T-cell (primary cell): ENCODE results near the gene JSRP1. TPM values are rescaled to one million over a fixed set of nuclear protein-coding genes. Genes with fewer than 3 reads are reported as not detected.
A peak's percentile ranks its signal among the peaks of the same experiment; 100 is the strongest.

Source experiments
- ATAC-seq, 4 experiments: fragments of 200-7000 bp in 3 of 4; fragments of 150-1000 bp in 1 of 4; cut with Tn5 transposase; replicated peaks in 1 of 4; 1 replicate in 3 of 4; 2 replicates in 1 of 4; pipeline ENCODE4 v1.10.0; 2021; ENCODE audit warnings: moderate library complexity in 3 of 4, mild to moderate bottlenecking in 2 of 4, moderate number of reproducible peaks in 1 of 4
- CTCF ChIA-PET, 2 donors: fragments of 300-600 bp; sonication (Branson Sonifier 250); formaldehyde crosslinking; loops; one replicate each; lab custom pipeline; 2022; ENCODE audit warnings: antibody characterized with exemption in 2 of 2; lab: Charles Lee
- POLR2A ChIA-PET, 2 donors: fragments of 300-600 bp; sonication (Branson Sonifier 250); formaldehyde crosslinking; loops; one replicate each; lab custom pipeline; 2022; ENCODE audit warnings: antibody characterized with exemption in 2 of 2; lab: Charles Lee
- DNase-seq, 35 experiments: peaks; one replicate each; pipeline versions ENCODE4 v3.0.0 to v3.0.0-alpha.2; 2013 to 2023
- H3K27ac ChIP-seq: one replicate; pipeline ENCODE4 v1.5.1; 2013; ENCODE audit warnings: low read length
- H3K27me3 ChIP-seq, 2 experiments: replicated peaks in 1 of 2; 1 replicate in 1 of 2; 2 replicates in 1 of 2; pipeline versions ENCODE4 v1.6.1 to v1.7.0; 2013; ENCODE audit warnings: low read length in 1 of 2, mixed read lengths in 1 of 2; ENCODE audit not compliant: control insufficient read depth in 2 of 2, insufficient read depth in 2 of 2; ENCODE audit errors: extremely low read depth in 1 of 2
- H3K36me3 ChIP-seq, 2 donors: 1 replicate in 1 of 2; 2 replicates in 1 of 2; pipeline versions ENCODE4 v1.6.1 to v1.7.0; 2013; ENCODE audit warnings: low read length in 1 of 2; ENCODE audit not compliant: control insufficient read depth in 2 of 2, insufficient read depth in 1 of 2; ENCODE audit errors: extremely low read depth in 1 of 2
- H3K4me1 ChIP-seq, 2 experiments: 1 replicate in 1 of 2; 2 replicates in 1 of 2; pipeline versions ENCODE4 v1.6.1 to v1.7.0; 2013; ENCODE audit warnings: low read length in 2 of 2, mixed read lengths in 1 of 2; ENCODE audit not compliant: insufficient read depth in 2 of 2, control insufficient read depth in 1 of 2; ENCODE audit errors: extremely low read depth in 1 of 2
- H3K4me3 ChIP-seq, 2 donors: 1 replicate in 1 of 2; 2 replicates in 1 of 2; pipeline versions ENCODE4 v1.5.1 to v1.7.0; 2013; ENCODE audit warnings: mild to moderate bottlenecking in 2 of 2, low read length in 1 of 2, moderate library complexity in 1 of 2; ENCODE audit not compliant: control insufficient read depth in 1 of 2; ENCODE audit errors: extremely low read depth in 1 of 2
- H3K9me3 ChIP-seq: 2 replicates; pipeline ENCODE4 v1.7.0; 2013
- H3K27ac Mint-ChIP-seq, 2 donors: one replicate each; pipeline ENCODE4 v1.8.0; 2020 to 2021; ENCODE audit warnings: mild to moderate bottlenecking in 2 of 2, mixed read lengths in 2 of 2
- H3K27me3 Mint-ChIP-seq, 2 donors: one replicate each; pipeline ENCODE4 v1.8.0; 2021 to 2022; ENCODE audit warnings: mixed read lengths in 2 of 2
- H3K36me3 Mint-ChIP-seq: one replicate; pipeline ENCODE4 v1.8.0; 2021; ENCODE audit warnings: mixed read lengths
- H3K4me1 Mint-ChIP-seq, 3 donors: one replicate each; pipeline ENCODE4 v1.8.0; 2020 to 2022; ENCODE audit warnings: mixed read lengths in 3 of 3, mild to moderate bottlenecking in 1 of 3
- H3K4me3 Mint-ChIP-seq, 3 donors: one replicate each; pipeline ENCODE4 v1.8.0; 2020 to 2022; ENCODE audit warnings: mild to moderate bottlenecking in 3 of 3, mixed read lengths in 3 of 3, moderate library complexity in 3 of 3
- H3K9me3 Mint-ChIP-seq, 3 donors: one replicate each; pipeline ENCODE4 v1.8.0; 2020 to 2022; ENCODE audit warnings: mixed read lengths in 3 of 3
- WGBS: methylation state at CpG from one replicate; pipeline ENCODE4 v1.1.5; 2013; ENCODE audit warnings: missing lambda C conversion rate; ENCODE audit not compliant: insufficient coverage; 5-methylcytosine and 5-hydroxymethylcytosine counted together
- total RNA-seq, 35 experiments: library from RNA in 6 of 35; stranded (reverse) in 6 of 35; fragments of 120-200 nt in 1 of 35; gene quantifications; one replicate each; pipeline versions ENCODE4 v1.2.1 to v1.2.4 and lab custom pipeline; 2013 to 2026

JSRP1 gene
- total RNA-seq, 5 donors from 2014 or later (not counting 1 experiment from before 2014, with no cell fraction given) = 0.42 to 1.5 (median 1.0) TPM; not detected in 1

DNA sequence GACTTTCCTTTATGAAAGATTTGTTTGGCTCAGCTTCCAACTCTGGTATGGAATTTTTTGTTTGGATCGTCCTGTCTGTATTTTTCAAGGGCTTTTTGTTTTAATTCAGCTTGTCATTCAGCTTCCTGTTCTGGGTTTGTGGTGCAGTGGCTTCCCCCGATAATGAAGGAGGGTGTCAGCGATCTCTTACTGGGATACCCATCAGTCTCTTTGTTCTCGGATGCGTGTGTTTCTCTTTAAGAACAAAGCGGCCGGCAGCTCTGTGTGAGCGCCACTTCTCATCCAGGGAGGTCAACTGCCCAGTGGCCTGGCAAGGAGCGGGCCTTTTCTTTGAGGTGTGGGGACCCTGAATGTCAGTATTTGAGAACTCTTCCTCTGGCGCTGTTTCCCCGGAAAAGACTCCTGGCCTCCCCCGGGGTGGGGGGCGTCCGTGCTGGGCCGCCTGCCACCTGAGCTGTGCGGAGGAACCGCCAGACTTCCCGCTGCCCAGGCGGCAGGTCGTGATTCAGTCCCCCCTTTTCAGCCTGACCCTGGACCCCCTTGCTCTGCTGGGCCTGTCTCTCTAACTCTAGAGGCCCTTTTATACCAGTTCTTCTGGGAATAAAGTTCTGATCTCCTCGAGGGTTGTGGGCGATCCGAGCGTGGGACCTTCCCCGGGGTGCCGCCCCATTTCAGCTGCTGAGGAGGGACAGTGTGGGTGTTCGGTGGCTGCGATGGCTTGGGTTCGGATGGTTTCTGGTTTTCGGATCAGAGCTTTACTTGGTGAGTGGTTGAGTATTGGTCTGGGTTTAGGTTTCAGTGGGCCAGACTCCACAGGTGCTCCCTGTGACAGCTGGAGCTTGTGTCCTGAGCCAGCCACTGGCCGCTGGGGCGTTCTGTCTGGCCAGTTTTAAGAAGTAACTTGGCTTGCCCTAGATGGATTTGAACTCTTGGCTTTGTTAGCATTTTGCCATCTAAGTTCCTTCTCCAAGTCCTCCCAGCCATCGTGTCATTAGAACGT lies 16.1 kb downstream of the JSRP1 start:
- peak overlapping the region; percentile 60 for H3K27ac ChIP-seq
- Mint-ChIP-seq H3K27ac (peak overlapping the region; percentile 88 to 97), H3K27me3 (no peaks in the 10 kb centered on the region), H3K4me1 (peaks cover 59 to 69% (median 68%) of the 10 kb centered on the region in 3 donors), H3K4me3 (peak overlapping the region; percentile 94 to 96 (median 95)), H3K36me3 (peaks cover 19% of the 10 kb centered on the region), H3K9me3 (no peaks in the 10 kb centered on the region)
- no peaks in the 10 kb centered on the region for H3K9me3 ChIP-seq
- ChIA-PET POLR2A (interaction anchor here (1.2 to 1.7 kb wide), 3 partner anchors 18 to 236 kb away, joined by 3 to 9 read pairs (median 6); partner anchors contain the start of gene GADD45B (in 1 of the 2)), CTCF (interaction anchor here in 1 of 2 donors (0.8 to 2.1 kb wide), 2 partner anchors 18 to 371 kb away, joined by 5 to 11 read pairs; no protein-coding TSS in a partner anchor)
- H3K36me3 ChIP-seq = peaks cover 9 to 35% of the 10 kb centered on the region in 2 donors
- H3K4me1 ChIP-seq = peaks cover 30 to 81% of the 10 kb centered on the region in 2 experiments
- WGBS = 9% methylated on average over 26 of the region's 34 CpGs
- H3K27me3 ChIP-seq = no peaks in the 10 kb centered on the region
- ATAC-seq (peak in 1 of 4 experiments; percentile 15), DNase-seq (peak in 22 of 35 experiments; percentile 17 to 72 (median 40))
- H3K4me3 ChIP-seq = peak overlapping the region; percentile 46 to 70

DNA sequence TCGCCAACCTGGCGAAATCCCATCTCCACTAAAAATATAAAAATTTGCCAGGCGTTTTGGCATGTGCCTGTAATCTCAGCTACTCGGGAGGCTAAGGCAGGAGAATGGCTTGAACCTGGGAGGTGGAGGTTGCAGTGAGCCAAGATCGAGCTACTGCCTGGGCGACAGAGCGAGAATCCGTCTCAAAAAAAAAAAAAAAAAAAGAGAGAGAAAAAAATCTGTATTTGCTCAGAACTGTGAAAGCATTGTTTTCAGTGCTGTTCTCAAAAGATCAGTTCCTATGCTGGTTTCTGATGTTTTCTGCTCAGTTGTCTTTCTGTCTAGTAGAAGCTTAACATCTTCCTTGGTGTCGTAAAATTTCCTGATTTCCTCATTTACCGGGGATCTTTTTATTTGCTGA lies 17.0 kb downstream of the JSRP1 start:
- peaks cover 64 to 77% (median 70%) of the 10 kb centered on the region in 3 donors for H3K4me1 Mint-ChIP-seq
- H3K27ac ChIP-seq = peak overlapping the region; percentile 60

DNA sequence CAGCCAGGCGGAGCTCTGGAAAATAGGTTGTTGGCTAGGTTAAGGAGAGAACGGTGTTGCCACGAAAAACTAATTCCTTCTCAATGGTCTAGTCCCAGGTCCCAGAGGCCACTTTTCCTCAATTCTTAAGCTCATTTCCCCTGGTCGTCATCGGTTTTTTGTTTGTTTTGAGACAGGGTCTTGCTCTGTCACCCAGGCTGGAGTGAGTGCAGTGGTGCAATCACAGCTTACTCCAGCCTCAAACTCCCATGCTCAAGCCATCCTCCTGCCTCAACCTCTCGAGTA lies 18.4 kb downstream of the JSRP1 start:
- Histone ChIP-seq H3K4me3 (peak overlapping the region; percentile 59 to 72), H3K27me3 (no peaks in the 10 kb centered on the region), H3K36me3 (peaks cover under 1 to 24% of the 10 kb centered on the region in 2 donors), H3K9me3 (no peaks in the 10 kb centered on the region), H3K27ac (peak overlapping the region; percentile 97), H3K4me1 (peaks cover 30 to 84% of the 10 kb centered on the region in 2 experiments)
- ChIA-PET POLR2A (interaction anchor here (0.5 to 0.6 kb wide), 2 partner anchors 37 to 152 kb away, joined by 9 to 14 read pairs; no protein-coding TSS in a partner anchor), CTCF (interaction anchor here (0.5 to 2.1 kb wide), 6 partner anchors 20 to 399 kb away, joined by 3 to 11 read pairs (median 6); no protein-coding TSS in a partner anchor)
- DNase-seq (no peak), ATAC-seq (no peak)
- H3K9me3 Mint-ChIP-seq = no peaks in the 10 kb centered on the region
- WGBS = 44% methylated on average over 3 of the region's 6 CpGs
- H3K4me1 Mint-ChIP-seq = peaks cover 66 to 80% (median 66%) of the 10 kb centered on the region in 3 donors
- H3K36me3 Mint-ChIP-seq = peaks cover 17% of the 10 kb centered on the region
- H3K4me3 Mint-ChIP-seq = peak overlapping the region; percentile 94 to 96 (median 95)
- H3K27me3 Mint-ChIP-seq = no peaks in the 10 kb centered on the region
- H3K27ac Mint-ChIP-seq = peak overlapping the region; percentile 88 to 97

More for the DNA sequence above, 17.0 kb downstream of the JSRP1 start:
- Histone ChIP-seq H3K4me1 (peaks cover 30 to 85% of the 10 kb centered on the region in 2 experiments), H3K36me3 (peaks cover 2 to 28% of the 10 kb centered on the region in 2 donors), H3K9me3 (no peaks in the 10 kb centered on the region), H3K27me3 (no peaks in the 10 kb centered on the region), H3K4me3 (peak overlapping the region in 1 of 2 donors; percentile 46)
- peaks cover 15% of the 10 kb centered on the region for H3K36me3 Mint-ChIP-seq
- DNase-seq = peak in 1 of 35 experiments; percentile 40
- POLR2A ChIA-PET = interaction anchor here (1.0 to 1.7 kb wide), 4 partner anchors 19 to 237 kb away, joined by 3 to 11 read pairs (median 8); partner anchors contain the start of gene GADD45B (in 2 of the 2)
- H3K9me3 Mint-ChIP-seq = no peaks in the 10 kb centered on the region
- peak overlapping the region; percentile 88 to 97 for H3K27ac Mint-ChIP-seq
- peak overlapping the region; percentile 94 to 96 (median 95) for H3K4me3 Mint-ChIP-seq
- 13% methylated on average over 6 of the region's 10 CpGs for WGBS
- ATAC-seq = no peak
- CTCF ChIA-PET = interaction anchor here in 1 of 2 donors (0.6 to 2.1 kb wide), 4 partner anchors 19 to 372 kb away, joined by 4 to 11 read pairs (median 6); no protein-coding TSS in a partner anchor
- no peaks in the 10 kb centered on the region for H3K27me3 Mint-ChIP-seq

DNA sequence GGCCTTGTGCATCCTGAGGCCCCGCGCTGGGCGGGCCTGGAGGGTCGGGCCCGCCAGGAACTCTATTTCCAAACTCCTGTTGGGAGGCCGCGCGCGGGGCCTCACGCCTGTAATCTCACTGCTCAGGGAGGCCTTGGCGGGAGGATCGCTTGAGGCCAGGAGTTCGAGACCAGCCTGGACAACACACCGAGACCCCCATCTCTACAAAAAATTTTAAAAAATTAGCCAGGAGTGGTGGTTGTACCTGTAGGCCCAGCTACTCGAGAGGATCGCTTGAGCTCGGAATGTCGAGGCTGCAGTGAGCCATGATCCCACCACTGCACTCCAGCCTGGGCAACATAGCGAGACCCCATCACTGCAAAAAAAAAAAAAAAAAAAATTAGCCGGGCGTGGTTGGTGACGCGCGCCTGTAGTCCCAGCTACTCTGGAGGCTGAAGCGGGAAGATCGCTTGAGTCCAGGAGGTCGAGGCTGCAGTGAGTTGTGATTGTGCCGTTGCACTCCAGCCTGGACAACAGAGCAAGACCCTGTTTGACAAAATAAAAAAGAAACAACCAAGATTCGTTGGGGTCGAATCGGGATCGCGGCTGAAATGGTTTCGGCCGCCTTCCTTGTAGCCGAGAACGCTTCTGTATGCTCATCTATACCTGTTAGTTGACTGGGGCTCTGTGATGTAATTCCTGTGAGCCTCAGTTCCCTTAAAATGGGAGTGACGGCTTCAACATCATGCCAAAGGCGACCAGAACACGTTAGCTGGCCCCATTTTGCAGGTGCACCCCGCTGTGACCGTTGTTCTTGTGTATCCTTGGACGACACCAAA lies 19.0 kb downstream of the JSRP1 start:
- peak overlapping the region; percentile 94 to 96 (median 95) for H3K4me3 Mint-ChIP-seq
- H3K27ac Mint-ChIP-seq = peak overlapping the region; percentile 88 to 97
- Histone ChIP-seq H3K27ac (peak overlapping the region; percentile 97), H3K4me3 (peak overlapping the region; percentile 59 to 72), H3K27me3 (no peaks in the 10 kb centered on the region), H3K4me1 (peaks cover 30 to 83% of the 10 kb centered on the region in 2 experiments), H3K9me3 (no peaks in the 10 kb centered on the region), H3K36me3 (peaks cover 5 to 24% of the 10 kb centered on the region in 2 donors)
- no peaks in the 10 kb centered on the region for H3K9me3 Mint-ChIP-seq
- ChIA-PET CTCF (interaction anchor here (0.6 to 1.4 kb wide), 3 partner anchors 22 to 325 kb away, joined by 3 to 9 read pairs (median 4); no protein-coding TSS in a partner anchor), POLR2A (interaction anchor here (0.6 to 0.7 kb wide), 2 partner anchors 85 to 153 kb away, joined by 6 to 9 read pairs; no protein-coding TSS in a partner anchor)
- no peak for DNase-seq
- H3K4me1 Mint-ChIP-seq = peaks cover 60 to 79% (median 60%) of the 10 kb centered on the region in 3 donors
- H3K27me3 Mint-ChIP-seq = no peaks in the 10 kb centered on the region
- no peak for ATAC-seq
- 29% methylated on average over 30 of the region's 43 CpGs for WGBS
- peaks cover 12% of the 10 kb centered on the region for H3K36me3 Mint-ChIP-seq

DNA sequence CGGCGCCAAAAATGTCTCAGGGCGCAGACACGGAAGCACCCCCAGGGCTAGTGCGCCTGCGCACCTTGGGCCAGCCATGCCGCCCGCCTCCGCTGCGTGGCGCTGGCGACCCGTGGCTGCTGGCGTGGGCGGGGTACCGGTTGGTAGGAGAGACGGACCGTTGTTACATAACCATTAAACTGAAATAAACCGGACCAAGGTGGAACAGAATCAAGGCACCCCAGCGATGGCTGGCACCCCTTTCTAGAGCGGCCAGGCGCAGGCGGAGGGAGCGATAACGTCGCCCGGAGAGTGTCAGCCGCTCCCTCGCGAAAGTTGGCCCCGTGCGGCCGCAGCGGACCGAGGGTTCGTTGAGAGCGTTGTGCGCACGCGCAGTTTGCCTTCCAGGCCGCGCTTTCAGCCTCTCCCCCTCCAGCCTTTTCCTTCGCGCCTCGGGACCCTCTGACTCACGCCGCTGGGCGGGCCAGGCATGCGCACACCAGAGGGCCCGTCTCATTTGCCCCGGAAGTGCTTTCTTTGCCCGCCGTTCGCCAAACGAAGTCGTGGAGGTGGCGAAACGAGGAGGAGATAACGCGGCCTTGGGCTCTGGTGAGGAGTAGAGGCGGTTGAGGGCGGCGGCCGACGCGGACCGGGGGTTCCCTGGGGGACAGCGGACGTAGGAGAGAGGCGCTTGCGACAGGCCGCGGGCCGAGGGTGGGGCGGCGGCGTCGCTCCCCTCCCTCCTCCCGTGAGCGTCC lies 19.7 kb downstream of the JSRP1 start, which contains the start of the genes PLEKHJ1 and SF3A2:
Gene PLEKHJ1 (minus strand): TSS at position 16 of the 737 bp plus-strand sequence. CDS start 81 bp downstream, outside the sequence.
Gene SF3A2 (plus strand): TSS at position 511 of the 737 bp plus-strand sequence. CDS start 6,595 bp downstream, outside the sequence.
- no peaks in the 10 kb centered on the region for H3K9me3 ChIP-seq
- peak; percentile 80 to 84 (median 82) for ATAC-seq
- peak within 1 kb of the TSS; percentile 97 for H3K27ac ChIP-seq
- peaks cover 30 to 75% of the 10 kb centered on the region in 2 experiments for H3K4me1 ChIP-seq
- peaks cover 5 to 22% of the 10 kb centered on the region in 2 donors for H3K36me3 ChIP-seq
- Mint-ChIP-seq H3K27ac (peak within 1 kb of the TSS; percentile 94 to 99), H3K4me1 (peaks cover 55 to 72% (median 56%) of the 10 kb centered on the region in 3 donors), H3K9me3 (no peaks in the 10 kb centered on the region), H3K4me3 (peak within 1 kb of the TSS; percentile 94 to 96 (median 95)), H3K27me3 (no peaks in the 10 kb centered on the region), H3K36me3 (peaks cover 12% of the 10 kb centered on the region)
- ChIA-PET CTCF (interaction anchor here in 1 of 2 donors (0.7 to 0.9 kb wide), 3 partner anchors 36 to 191 kb away, joined by 3 to 4 read pairs (median 3); partner anchors contain the start of gene TIMM13), POLR2A (interaction anchor here in 1 of 2 donors (0.7 kb wide), 2 partner anchors 85 to 1533 kb away, joined by 6 to 7 read pairs; no protein-coding TSS in a partner anchor)
- WGBS = under 1% methylated on average over 79 of the region's 80 CpGs
- DNase-seq = peak; percentile 94 to 100 (median 97)
- H3K27me3 ChIP-seq = no peaks in the 10 kb centered on the region
- peak within 1 kb of the TSS; percentile 59 to 72 for H3K4me3 ChIP-seq
